ENCODE results near the gene ABHD1. TPM values are rescaled to one million over a fixed set of nuclear protein-coding genes. Genes with fewer than 3 reads are reported as not detected.

The ABHD1 gene
- total RNA-seq (2022; extraction: Qiagen RNA extraction; ENCODE audit: low read depth): 1.1 to 2.3 TPM (median 1.6 TPM) in 5 replicates

GRCh38 chr2:27123302-27124150 lies at the start of gene ABHD1:
Gene ABHD1, plus strand, starts transcription at chr2:27123815. Its CDS starts 134 bp downstream, at chr2:27123949.

GRCh38 chr2:27078267-27079194 lies 45.1 kb upstream of the ABHD1 start, which contains the start of gene EMILIN1:
Gene EMILIN1, plus strand, starts transcription at chr2:27078615. Its CDS starts 451 bp downstream, at chr2:27079066.

GRCh38 chr2:27086724-27087593 lies 36.7 kb upstream of the ABHD1 start, which contains the start of gene KHK:
Gene KHK, plus strand, starts transcription at chr2:27086772. Its CDS starts 488 bp downstream, at chr2:27087260.

GRCh38 chr2:27118525-27119329 lies 4.9 kb upstream of the ABHD1 start, which contains the start of gene CGREF1:
Gene CGREF1, minus strand, starts transcription at chr2:27119128. Its CDS starts 14,762 bp downstream, at chr2:27104366.

GRCh38 chr2:27133905-27134780 lies 10.5 kb downstream of the ABHD1 start, which contains the start of gene PREB:
Gene PREB, minus strand, starts transcription at chr2:27134636. Its CDS starts 215 bp downstream, at chr2:27134421.

GRCh38 chr2:27139310-27139709 lies 15.7 kb downstream of the ABHD1 start, which contains the start of gene PRR30:
Gene PRR30, minus strand, starts transcription at chr2:27139410. Its CDS starts 1,081 bp downstream, at chr2:27138329.

GRCh38 chr2:27148801-27149439 lies 25.3 kb downstream of the ABHD1 start, which contains the start of gene TCF23:
Gene TCF23, plus strand, starts transcription at chr2:27149004. Its CDS starts 130 bp downstream, at chr2:27149134.

Other genes starting within 250 kb of the ABHD1 start
- 12.2 to 14.1 TPM (median 12.4 TPM) in 5 replicates for gene MAPRE3, start 153.2 kb upstream of the ABHD1 start, total RNA-seq (2022; extraction: Qiagen RNA extraction; ENCODE audit: low read depth)
- gene TMEM214, start 90.8 kb upstream of the ABHD1 start, total RNA-seq (2022; extraction: Qiagen RNA extraction; ENCODE audit: low read depth): 56.4 to 74.7 TPM (median 70.4 TPM) in 5 replicates
- 29.8 to 36.7 TPM (median 32.2 TPM) in 5 replicates for gene AGBL5, start 72.1 kb upstream of the ABHD1 start, total RNA-seq (2022; extraction: Qiagen RNA extraction; ENCODE audit: low read depth)
- gene OST4, start 52.2 kb upstream of the ABHD1 start, total RNA-seq (2022; extraction: Qiagen RNA extraction; ENCODE audit: low read depth): 523 to 646 TPM (median 548 TPM) in 5 replicates
- 0.23 to 0.46 TPM (median 0.31 TPM) in 4 of 5 replicates, not detected in the other for gene EMILIN1, start 45.2 kb upstream of the ABHD1 start, total RNA-seq (2022; extraction: Qiagen RNA extraction; ENCODE audit: low read depth)
- 7.3 to 10.5 TPM (median 8.9 TPM) in 5 replicates for gene KHK, start 37.0 kb upstream of the ABHD1 start, total RNA-seq (2022; extraction: Qiagen RNA extraction; ENCODE audit: low read depth)
- 7.0 to 8.3 TPM (median 7.9 TPM) in 5 replicates for gene CGREF1, start 4.7 kb upstream of the ABHD1 start, total RNA-seq (2022; extraction: Qiagen RNA extraction; ENCODE audit: low read depth)
- 46.9 to 72.9 TPM (median 65.1 TPM) in 5 replicates for gene PREB, start 10.8 kb downstream of the ABHD1 start, total RNA-seq (2022; extraction: Qiagen RNA extraction; ENCODE audit: low read depth)
- not detected in 5 replicates for gene PRR30, start 15.6 kb downstream of the ABHD1 start, total RNA-seq (2022; extraction: Qiagen RNA extraction; ENCODE audit: low read depth)
- not detected in 5 replicates for gene TCF23, start 25.2 kb downstream of the ABHD1 start, total RNA-seq (2022; extraction: Qiagen RNA extraction; ENCODE audit: low read depth)
- gene ATRAID, start 88.2 kb downstream of the ABHD1 start, total RNA-seq (2022; extraction: Qiagen RNA extraction; ENCODE audit: low read depth): 209 to 221 TPM (median 218 TPM) in 5 replicates
- gene SLC5A6, start 88.5 kb downstream of the ABHD1 start, total RNA-seq (2022; extraction: Qiagen RNA extraction; ENCODE audit: low read depth): 69.7 to 82.2 TPM (median 72.3 TPM) in 5 replicates
- gene CAD, start 93.6 kb downstream of the ABHD1 start, total RNA-seq (2022; extraction: Qiagen RNA extraction; ENCODE audit: low read depth): 55.3 to 75.8 TPM (median 62.5 TPM) in 5 replicates
- gene SLC30A3, start 139.2 kb downstream of the ABHD1 start, total RNA-seq (2022; extraction: Qiagen RNA extraction; ENCODE audit: low read depth): 3.2 to 4.9 TPM (median 3.7 TPM) in 5 replicates
- not detected in 5 replicates for gene DNAJC5G, start 151.6 kb downstream of the ABHD1 start, total RNA-seq (2022; extraction: Qiagen RNA extraction; ENCODE audit: low read depth)
- gene TRIM54, start 158.6 kb downstream of the ABHD1 start, total RNA-seq (2022; extraction: Qiagen RNA extraction; ENCODE audit: low read depth): 0.33 to 0.73 TPM (median 0.46 TPM) in 5 replicates
- gene UCN, start 184.6 kb downstream of the ABHD1 start, total RNA-seq (2022; extraction: Qiagen RNA extraction; ENCODE audit: low read depth): 0.55 to 2.6 TPM (median 1.8 TPM) in 5 replicates
- 81.3 to 103 TPM (median 91.7 TPM) in 5 replicates for gene MPV17, start 199.3 kb downstream of the ABHD1 start, total RNA-seq (2022; extraction: Qiagen RNA extraction; ENCODE audit: low read depth)
- 62.4 to 67.5 TPM (median 64.5 TPM) in 5 replicates for gene GTF3C2, start 232.9 kb downstream of the ABHD1 start, total RNA-seq (2022; extraction: Qiagen RNA extraction; ENCODE audit: low read depth)
- gene EIF2B4, start 246.5 kb downstream of the ABHD1 start, total RNA-seq (2022; extraction: Qiagen RNA extraction; ENCODE audit: low read depth): 47.8 to 65.5 TPM (median 62.2 TPM) in 5 replicates
- 140 to 146 TPM (median 141 TPM) in 5 replicates for gene SNX17, start 246.8 kb downstream of the ABHD1 start, total RNA-seq (2022; extraction: Qiagen RNA extraction; ENCODE audit: low read depth)